HCT116 (cell line): ENCODE data around the gene KNDC1.

ENCODE experiments used
- EZH2 ChIP-seq: fragments of 200-600 bp; sonication (generic); IDR thresholded peaks from 2 replicates; pipeline ENCODE4 v1.6.1; 2017; ENCODE audit warnings: antibody characterized with exemption, mixed run types
- POLR2A ChIP-seq: IDR thresholded peaks from 2 replicates; pipeline ENCODE4 v1.7.0; 2011; ENCODE audit warnings: borderline replicate concordance; ENCODE audit not compliant: insufficient read depth, insufficient read length; ENCODE audit errors: extremely low read depth
- POLR2AphosphoS5 ChIP-seq: IDR thresholded peaks from 2 replicates; pipeline ENCODE4 v1.6.1; 2011; ENCODE audit warnings: mild to moderate bottlenecking, low read depth, low read length, moderate library complexity
- RAD21 ChIP-seq: IDR thresholded peaks from 2 replicates; pipeline ENCODE4 v1.6.1; 2012; ENCODE audit warnings: low read depth, mild to moderate bottlenecking
- TF ChIP-seq, protein P1 (sequence below), 3 experiments: fragments of 200-600 bp in 1 of 3; sonication (generic) in 1 of 3; IDR thresholded peaks in 2 of 3; conservative IDR thresholded peaks in 1 of 3; 2 replicates each; pipeline ENCODE4 v1.5.1; 2012 to 2017; ENCODE audit warnings: low read depth in 2 of 3, low read length in 2 of 3, antibody characterized with exemption in 1 of 3, borderline replicate concordance in 1 of 3, control low read depth in 1 of 3, mild to moderate bottlenecking in 1 of 3, mixed read lengths in 1 of 3, mixed run types in 1 of 3, moderate library complexity in 1 of 3; ENCODE audit not compliant: insufficient read depth in 1 of 3
- TF ChIP-seq, protein P2 (sequence below): IDR thresholded peaks from 2 replicates; pipeline ENCODE4 v1.6.1; 2012; ENCODE audit warnings: low read depth

DNA sequence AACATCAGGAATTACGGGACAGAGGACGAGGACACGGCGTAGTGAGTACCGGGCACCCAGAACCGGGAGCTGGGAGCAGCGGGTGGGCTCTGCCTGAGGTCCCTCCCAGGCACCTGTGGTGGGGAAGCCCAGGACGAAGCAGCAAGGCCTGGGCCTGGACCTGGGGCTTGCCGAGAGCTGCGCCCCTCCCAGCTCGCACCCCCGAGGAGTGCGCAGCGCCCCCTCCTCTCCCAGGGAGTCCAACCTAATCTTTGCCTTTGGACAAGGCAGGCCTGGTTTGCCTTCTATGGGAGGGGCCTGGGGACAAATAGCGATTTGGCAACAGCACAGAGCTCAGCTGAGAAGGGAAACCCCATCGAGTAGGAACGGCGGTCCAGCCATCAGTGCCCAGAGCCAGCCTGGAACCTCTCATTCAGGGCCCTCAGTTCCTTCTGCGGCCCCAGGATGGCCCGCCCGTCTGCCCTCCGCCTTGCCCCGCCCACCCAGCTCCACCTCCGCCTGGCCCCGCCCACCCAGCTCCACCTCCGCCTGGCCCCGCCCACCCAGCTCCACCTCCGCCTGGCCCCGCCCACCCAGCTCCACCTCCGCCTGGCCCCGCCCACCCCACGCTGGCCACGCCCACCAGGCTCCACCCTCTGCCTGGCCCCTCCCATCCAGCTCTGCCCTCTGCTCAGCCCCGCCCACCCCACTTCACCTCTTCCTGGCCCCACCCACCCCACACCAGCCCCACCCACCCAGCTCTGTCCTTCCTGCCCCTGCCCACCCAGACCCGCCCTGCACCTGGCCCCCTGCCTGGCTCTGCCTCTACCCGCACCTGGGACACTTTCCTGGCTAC is 32.5 kb upstream of the KNDC1 start:
- TF ChIP-seq, protein P1, sequence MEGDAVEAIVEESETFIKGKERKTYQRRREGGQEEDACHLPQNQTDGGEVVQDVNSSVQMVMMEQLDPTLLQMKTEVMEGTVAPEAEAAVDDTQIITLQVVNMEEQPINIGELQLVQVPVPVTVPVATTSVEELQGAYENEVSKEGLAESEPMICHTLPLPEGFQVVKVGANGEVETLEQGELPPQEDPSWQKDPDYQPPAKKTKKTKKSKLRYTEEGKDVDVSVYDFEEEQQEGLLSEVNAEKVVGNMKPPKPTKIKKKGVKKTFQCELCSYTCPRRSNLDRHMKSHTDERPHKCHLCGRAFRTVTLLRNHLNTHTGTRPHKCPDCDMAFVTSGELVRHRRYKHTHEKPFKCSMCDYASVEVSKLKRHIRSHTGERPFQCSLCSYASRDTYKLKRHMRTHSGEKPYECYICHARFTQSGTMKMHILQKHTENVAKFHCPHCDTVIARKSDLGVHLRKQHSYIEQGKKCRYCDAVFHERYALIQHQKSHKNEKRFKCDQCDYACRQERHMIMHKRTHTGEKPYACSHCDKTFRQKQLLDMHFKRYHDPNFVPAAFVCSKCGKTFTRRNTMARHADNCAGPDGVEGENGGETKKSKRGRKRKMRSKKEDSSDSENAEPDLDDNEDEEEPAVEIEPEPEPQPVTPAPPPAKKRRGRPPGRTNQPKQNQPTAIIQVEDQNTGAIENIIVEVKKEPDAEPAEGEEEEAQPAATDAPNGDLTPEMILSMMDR (IDR thresholded peaks at IDR 0.05 in 2 of 3, conservative IDR thresholded peaks at IDR 0.05 in 1 of 3; ENCODE audit: borderline replicate concordance in 1 of 3, insufficient read depth in 1 of 3, low read depth in 2 of 3, low read length in 2 of 3): no peak
- TF ChIP-seq, protein P2, sequence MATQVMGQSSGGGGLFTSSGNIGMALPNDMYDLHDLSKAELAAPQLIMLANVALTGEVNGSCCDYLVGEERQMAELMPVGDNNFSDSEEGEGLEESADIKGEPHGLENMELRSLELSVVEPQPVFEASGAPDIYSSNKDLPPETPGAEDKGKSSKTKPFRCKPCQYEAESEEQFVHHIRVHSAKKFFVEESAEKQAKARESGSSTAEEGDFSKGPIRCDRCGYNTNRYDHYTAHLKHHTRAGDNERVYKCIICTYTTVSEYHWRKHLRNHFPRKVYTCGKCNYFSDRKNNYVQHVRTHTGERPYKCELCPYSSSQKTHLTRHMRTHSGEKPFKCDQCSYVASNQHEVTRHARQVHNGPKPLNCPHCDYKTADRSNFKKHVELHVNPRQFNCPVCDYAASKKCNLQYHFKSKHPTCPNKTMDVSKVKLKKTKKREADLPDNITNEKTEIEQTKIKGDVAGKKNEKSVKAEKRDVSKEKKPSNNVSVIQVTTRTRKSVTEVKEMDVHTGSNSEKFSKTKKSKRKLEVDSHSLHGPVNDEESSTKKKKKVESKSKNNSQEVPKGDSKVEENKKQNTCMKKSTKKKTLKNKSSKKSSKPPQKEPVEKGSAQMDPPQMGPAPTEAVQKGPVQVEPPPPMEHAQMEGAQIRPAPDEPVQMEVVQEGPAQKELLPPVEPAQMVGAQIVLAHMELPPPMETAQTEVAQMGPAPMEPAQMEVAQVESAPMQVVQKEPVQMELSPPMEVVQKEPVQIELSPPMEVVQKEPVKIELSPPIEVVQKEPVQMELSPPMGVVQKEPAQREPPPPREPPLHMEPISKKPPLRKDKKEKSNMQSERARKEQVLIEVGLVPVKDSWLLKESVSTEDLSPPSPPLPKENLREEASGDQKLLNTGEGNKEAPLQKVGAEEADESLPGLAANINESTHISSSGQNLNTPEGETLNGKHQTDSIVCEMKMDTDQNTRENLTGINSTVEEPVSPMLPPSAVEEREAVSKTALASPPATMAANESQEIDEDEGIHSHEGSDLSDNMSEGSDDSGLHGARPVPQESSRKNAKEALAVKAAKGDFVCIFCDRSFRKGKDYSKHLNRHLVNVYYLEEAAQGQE: no peak
- TF ChIP-seq POLR2AphosphoS5 (no peak), POLR2A (no peak), RAD21 (no peak), EZH2 (no peak)
